ENCODE results near the gene STRADB. TPM values are rescaled to one million over a fixed set of nuclear protein-coding genes. Genes with fewer than 3 reads are reported as not detected.

The STRADB gene
- total RNA-seq, 1 experiment from 2014 or later, result 24.0 TPM

DNA sequence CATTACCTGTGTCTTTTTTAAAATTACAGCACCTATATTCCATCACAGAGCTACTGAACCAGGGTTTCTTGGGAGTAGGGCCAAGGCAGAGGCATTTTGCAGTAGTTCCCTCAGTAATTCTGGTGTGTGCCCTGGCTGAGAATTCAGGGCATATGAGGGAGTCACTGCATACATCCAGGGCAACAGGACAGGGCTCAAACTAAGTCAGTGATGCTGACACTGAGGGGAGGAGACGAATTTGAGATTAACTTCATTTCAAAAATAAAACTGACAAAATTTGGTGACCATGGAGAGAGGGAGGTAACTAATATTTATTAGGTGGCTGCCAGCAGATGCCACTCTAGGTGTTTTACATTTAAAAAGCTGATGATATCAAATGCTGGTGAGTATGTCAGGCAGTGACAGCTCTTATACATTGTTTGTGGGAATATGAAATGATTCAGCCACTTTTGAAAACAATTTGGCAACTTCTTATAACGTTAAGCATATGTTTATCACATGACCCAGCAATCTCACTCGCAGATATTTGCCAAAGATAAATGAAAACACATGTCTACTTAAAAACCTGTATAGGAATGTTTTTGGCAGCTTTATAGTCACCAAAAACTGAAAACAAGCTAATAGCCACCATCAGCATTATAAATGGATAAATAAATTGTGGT lies 20.3 kb downstream of the STRADB start:
- no peak overlapping the region for H3K4me2 ChIP-seq
- POLR2A ChIA-PET (ENCODE audit: unreplicated experiment), result no interaction called here
- no peak overlapping the region for H3K27ac ChIP-seq
- H4K20me1 ChIP-seq (ENCODE audit: insufficient read depth), result no peaks in the 10 kb centered on the region
- no peaks in the 10 kb centered on the region for H3K9me3 ChIP-seq (ENCODE audit: insufficient read depth, low read depth)
- H3K4me3 ChIP-seq, result no peak overlapping the region
- H3K27me3 ChIP-seq (ENCODE audit: insufficient read depth, low read depth), result no peaks in the 10 kb centered on the region
- no peaks in the 10 kb centered on the region for H3K9me2 ChIP-seq (ENCODE audit: insufficient read depth)
- BruUV-seq (replicated peaks), result no TSS peak
- TF ChIP-seq, protein P1, sequence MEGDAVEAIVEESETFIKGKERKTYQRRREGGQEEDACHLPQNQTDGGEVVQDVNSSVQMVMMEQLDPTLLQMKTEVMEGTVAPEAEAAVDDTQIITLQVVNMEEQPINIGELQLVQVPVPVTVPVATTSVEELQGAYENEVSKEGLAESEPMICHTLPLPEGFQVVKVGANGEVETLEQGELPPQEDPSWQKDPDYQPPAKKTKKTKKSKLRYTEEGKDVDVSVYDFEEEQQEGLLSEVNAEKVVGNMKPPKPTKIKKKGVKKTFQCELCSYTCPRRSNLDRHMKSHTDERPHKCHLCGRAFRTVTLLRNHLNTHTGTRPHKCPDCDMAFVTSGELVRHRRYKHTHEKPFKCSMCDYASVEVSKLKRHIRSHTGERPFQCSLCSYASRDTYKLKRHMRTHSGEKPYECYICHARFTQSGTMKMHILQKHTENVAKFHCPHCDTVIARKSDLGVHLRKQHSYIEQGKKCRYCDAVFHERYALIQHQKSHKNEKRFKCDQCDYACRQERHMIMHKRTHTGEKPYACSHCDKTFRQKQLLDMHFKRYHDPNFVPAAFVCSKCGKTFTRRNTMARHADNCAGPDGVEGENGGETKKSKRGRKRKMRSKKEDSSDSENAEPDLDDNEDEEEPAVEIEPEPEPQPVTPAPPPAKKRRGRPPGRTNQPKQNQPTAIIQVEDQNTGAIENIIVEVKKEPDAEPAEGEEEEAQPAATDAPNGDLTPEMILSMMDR (conservative IDR thresholded peaks at IDR 0.05), result no peak
- no peak for TF ChIP-seq EZH2 (IDR thresholded peaks at IDR 0.05; ENCODE audit: low read depth)
- no peak for DNase-seq
- H3K36me3 ChIP-seq (ENCODE audit: low read depth), result no peaks in the 10 kb centered on the region; the same call in 1 of the 2 replicates
- no peaks in the 10 kb centered on the region for H3F3A ChIP-seq (ENCODE audit: insufficient read depth, low read depth)
- CTCF ChIA-PET, result no interaction called here
- peaks cover 15% of the 10 kb centered on the region for H3K4me1 ChIP-seq (replicated peaks; ENCODE audit: insufficient read depth)
- intact Hi-C loops (cut with micrococcal nuclease; ENCODE audit: unreplicated experiment), result no loop called here
- H3K79me2 ChIP-seq (ENCODE audit: low read depth), result no peaks in the 10 kb centered on the region
- H2AFZ ChIP-seq, result no peak overlapping the region

DNA sequence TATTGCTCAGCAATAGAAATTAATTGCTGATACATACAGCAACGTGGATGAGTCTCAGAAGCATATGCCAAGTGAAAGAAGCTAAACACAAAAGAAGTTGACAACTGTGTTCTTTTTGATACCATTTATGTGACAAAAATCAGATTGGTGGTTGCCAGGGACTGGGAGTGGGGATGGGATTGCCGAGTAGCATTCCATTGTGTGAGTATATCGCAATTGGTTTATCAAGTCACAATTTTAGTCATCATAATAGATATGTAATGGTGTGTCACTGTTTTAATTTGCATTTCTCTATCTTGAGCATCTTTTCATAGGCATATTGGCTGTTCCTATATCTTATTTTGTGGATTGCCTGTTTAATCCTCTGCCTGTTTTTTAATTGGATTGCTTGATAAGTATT lies 20.9 kb downstream of the STRADB start:
- no peaks in the 10 kb centered on the region for H3K27me3 ChIP-seq (ENCODE audit: insufficient read depth, low read depth)
- H3K79me2 ChIP-seq (ENCODE audit: low read depth), result no peaks in the 10 kb centered on the region
- H3K9me2 ChIP-seq (ENCODE audit: insufficient read depth), result no peaks in the 10 kb centered on the region
- BruUV-seq (replicated peaks), result no TSS peak
- no peak overlapping the region for H3K27ac ChIP-seq
- DNase-seq, result no peak
- H3F3A ChIP-seq (ENCODE audit: insufficient read depth, low read depth), result no peaks in the 10 kb centered on the region
- no peak overlapping the region for H2AFZ ChIP-seq
- H3K4me1 ChIP-seq (replicated peaks; ENCODE audit: insufficient read depth), result peaks cover 9% of the 10 kb centered on the region
- TF ChIP-seq, protein P1 (conservative IDR thresholded peaks at IDR 0.05), result no peak
- H3K4me2 ChIP-seq, result no peak overlapping the region
- no peak overlapping the region for H3K4me3 ChIP-seq
- no peaks in the 10 kb centered on the region for H4K20me1 ChIP-seq (ENCODE audit: insufficient read depth)
- ChIA-PET POLR2A (ENCODE audit: unreplicated experiment) (no interaction called here), CTCF (no interaction called here)
- intact Hi-C loops (cut with micrococcal nuclease; ENCODE audit: unreplicated experiment), result no loop called here
- no peaks in the 10 kb centered on the region for H3K9me3 ChIP-seq (ENCODE audit: insufficient read depth, low read depth)
- H3K36me3 ChIP-seq (ENCODE audit: low read depth), result no peaks in the 10 kb centered on the region; the same call in 1 of the 2 replicates

DNA sequence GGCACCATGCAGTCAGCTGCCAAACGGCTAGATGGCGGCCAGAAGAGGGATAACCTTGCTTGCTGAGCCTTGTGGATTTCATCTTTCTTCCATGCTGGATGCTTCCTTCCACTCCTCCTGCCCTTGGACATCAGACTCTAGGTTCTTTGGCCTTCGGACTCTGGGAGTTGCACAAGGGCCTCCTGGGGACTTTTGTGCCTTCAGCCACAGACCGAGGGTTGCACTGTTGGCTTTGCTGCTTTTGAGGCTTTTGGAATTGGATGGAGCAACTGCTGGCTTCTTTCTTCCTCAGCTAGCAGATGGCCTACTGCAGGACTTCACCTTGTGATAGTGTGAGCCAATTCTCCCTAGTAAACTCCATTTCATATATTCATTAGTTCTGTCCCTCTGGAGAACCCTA lies 31.0 kb downstream of the STRADB start:
- intact Hi-C loops (cut with micrococcal nuclease; ENCODE audit: unreplicated experiment), result no loop called here
- no peaks in the 10 kb centered on the region for H3K9me3 ChIP-seq (ENCODE audit: insufficient read depth, low read depth)
- no peaks in the 10 kb centered on the region for H3K4me1 ChIP-seq (replicated peaks; ENCODE audit: insufficient read depth)
- no peaks in the 10 kb centered on the region for H3F3A ChIP-seq (ENCODE audit: insufficient read depth, low read depth)
- BruUV-seq (replicated peaks), result no TSS peak
- POLR2A ChIA-PET (ENCODE audit: unreplicated experiment), result no interaction called here
- H3K27ac ChIP-seq, result no peak overlapping the region
- no peaks in the 10 kb centered on the region for H3K27me3 ChIP-seq (ENCODE audit: insufficient read depth, low read depth)
- H3K36me3 ChIP-seq (ENCODE audit: low read depth), result 0 out of 2 replicates have a peak, but pooled peaks cover 3% of the 10 kb centered on the region
- no peak for DNase-seq
- no peaks in the 10 kb centered on the region for H3K9me2 ChIP-seq (ENCODE audit: insufficient read depth)
- no peaks in the 10 kb centered on the region for H3K79me2 ChIP-seq (ENCODE audit: low read depth)
- no peak overlapping the region for H3K4me2 ChIP-seq
- no peak for TF ChIP-seq EZH2 (IDR thresholded peaks at IDR 0.05; ENCODE audit: low read depth)
- TF ChIP-seq, protein P1 (conservative IDR thresholded peaks at IDR 0.05), result no peak
- no peak overlapping the region for H2AFZ ChIP-seq
- no peaks in the 10 kb centered on the region for H4K20me1 ChIP-seq (ENCODE audit: insufficient read depth)
- CTCF ChIA-PET, result no interaction called here
- no peak overlapping the region for H3K4me3 ChIP-seq
